ENCODE data around the gene TNS4. TPM values are rescaled to one million over a fixed set of nuclear protein-coding genes. Genes with fewer than 3 reads are reported as not detected.

Gene TNS4, protein sequence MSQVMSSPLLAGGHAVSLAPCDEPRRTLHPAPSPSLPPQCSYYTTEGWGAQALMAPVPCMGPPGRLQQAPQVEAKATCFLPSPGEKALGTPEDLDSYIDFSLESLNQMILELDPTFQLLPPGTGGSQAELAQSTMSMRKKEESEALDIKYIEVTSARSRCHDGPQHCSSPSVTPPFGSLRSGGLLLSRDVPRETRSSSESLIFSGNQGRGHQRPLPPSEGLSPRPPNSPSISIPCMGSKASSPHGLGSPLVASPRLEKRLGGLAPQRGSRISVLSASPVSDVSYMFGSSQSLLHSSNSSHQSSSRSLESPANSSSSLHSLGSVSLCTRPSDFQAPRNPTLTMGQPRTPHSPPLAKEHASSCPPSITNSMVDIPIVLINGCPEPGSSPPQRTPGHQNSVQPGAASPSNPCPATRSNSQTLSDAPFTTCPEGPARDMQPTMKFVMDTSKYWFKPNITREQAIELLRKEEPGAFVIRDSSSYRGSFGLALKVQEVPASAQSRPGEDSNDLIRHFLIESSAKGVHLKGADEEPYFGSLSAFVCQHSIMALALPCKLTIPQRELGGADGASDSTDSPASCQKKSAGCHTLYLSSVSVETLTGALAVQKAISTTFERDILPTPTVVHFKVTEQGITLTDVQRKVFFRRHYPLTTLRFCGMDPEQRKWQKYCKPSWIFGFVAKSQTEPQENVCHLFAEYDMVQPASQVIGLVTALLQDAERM
- polyA plus RNA-seq (2011; rRNA removed) (24.2 and 45.9 TPM in 2 replicates), polyA plus RNA-seq (2017; fragmentation: RNase III; extraction: RNeasy Plus Mini Kit Qiagen cat#74134 plus additional on column Dnase treatment) (61.6 to 75.9 TPM (median 73.5 TPM) in 3 replicates), polyA minus RNA-seq (2011; rRNA and poly(A)+ RNA removed) (62.8 and 79.7 TPM in 2 replicates)
- polyA plus RNA-seq (2012; cell fraction: cytosol; rRNA removed) = 18.0 and 30.2 TPM in 2 replicates
- 83.8 and 125 TPM in 2 replicates for polyA plus RNA-seq (2012; cell fraction: nucleus; rRNA removed)

DNA sequence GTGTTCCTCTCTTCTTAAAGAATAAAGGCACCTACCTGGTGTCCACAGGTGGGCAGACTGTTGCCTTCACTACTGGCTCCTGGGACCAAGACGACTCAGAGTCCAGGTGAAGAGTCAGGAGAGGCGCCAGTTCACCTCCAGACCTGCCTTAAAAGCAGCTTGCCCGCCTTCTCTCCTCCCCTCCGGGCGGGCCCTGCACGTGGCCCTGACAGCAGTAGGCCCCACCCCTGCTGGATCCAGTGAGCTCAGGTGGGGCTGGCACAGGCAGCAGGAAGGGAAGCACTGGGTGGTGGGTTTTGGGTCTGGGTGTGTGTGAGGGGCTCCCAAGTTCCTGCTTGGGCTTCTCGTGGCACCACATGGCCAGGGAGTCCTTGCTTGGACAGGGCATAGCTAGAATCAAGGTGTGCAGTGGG is at the start of gene TNS4:
Gene TNS4, minus strand, starts transcription at position 125 of the 413 bp plus-strand sequence. CDS start 5,198 bp downstream, outside the sequence.
- CTCF ChIA-PET = interaction anchor here (0.9 to 3.0 kb wide), 10 partner anchors 10 to 59 kb away, joined by 3 to 19 read pairs (median 5); no protein-coding TSS in a partner anchor
- ATAC-seq (peak; percentile 14 to 40; a peak in 3 of 6 replicates), FAIRE-seq (no peak), DNase-seq (ENCODE audit: low read depth in 1 of 2, low spot score in 1 of 2) (peak in 1 of 2 experiments; percentile 78)
- TF ChIP-seq CBX2 (IDR thresholded peaks at IDR 0.05; ENCODE audit: borderline replicate concordance, low read depth) (no peak), RFX5 (IDR thresholded peaks at IDR 0.05) (no peak), HOXB5 (CRISPR knock-in tag; IDR thresholded peaks at IDR 0.05) (no peak), JUNB (IDR thresholded peaks at IDR 0.05) (no peak), HOXA7 (CRISPR knock-in tag; IDR thresholded peaks at IDR 0.05) (peak; percentile 51; the same call in 1 of the 2 replicates), FOXS1 (CRISPR knock-in tag; IDR thresholded peaks at IDR 0.05) (no peak), HDAC2 (IDR thresholded peaks at IDR 0.05) (no peak), EHF (CRISPR knock-in tag; IDR thresholded peaks at IDR 0.05) (0 out of 2 replicates have a peak, but pooled peaks have one; percentile 72), POLR2A (IDR thresholded peaks at IDR 0.05; ENCODE audit: low read length) (peak; percentile 79), JUN (IDR thresholded peaks at IDR 0.05) (no peak; a peak in 1 of 5 replicates), CEBPB (IDR thresholded peaks at IDR 0.05) (no peak), FOSB (CRISPR knock-in tag; IDR thresholded peaks at IDR 0.05) (peak; percentile 51; the same call in 1 of the 2 replicates), POLR2AphosphoS2 (conservative IDR thresholded peaks at IDR 0.05; ENCODE audit: low read length) (peak; percentile 67; the same call in 1 of the 2 replicates), RARB (CRISPR knock-in tag; IDR thresholded peaks at IDR 0.05) (no peak), NR3C1 (IDR thresholded peaks at IDR 0.05) (no peak), HOXB13 (CRISPR knock-in tag; IDR thresholded peaks at IDR 0.05; ENCODE audit: low read depth) (peak; percentile 71; the same call in 1 of the 2 replicates), NPAS2 (CRISPR knock-in tag; IDR thresholded peaks at IDR 0.05; ENCODE audit: borderline replicate concordance) (no peak), TP53 (CRISPR knock-in tag; IDR thresholded peaks at IDR 0.05) (no peak)
- TF ChIP-seq, protein P1, sequence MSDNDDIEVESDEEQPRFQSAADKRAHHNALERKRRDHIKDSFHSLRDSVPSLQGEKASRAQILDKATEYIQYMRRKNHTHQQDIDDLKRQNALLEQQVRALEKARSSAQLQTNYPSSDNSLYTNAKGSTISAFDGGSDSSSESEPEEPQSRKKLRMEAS (IDR thresholded peaks at IDR 0.05) = peak; percentile 66
- TF ChIP-seq, protein P2, sequence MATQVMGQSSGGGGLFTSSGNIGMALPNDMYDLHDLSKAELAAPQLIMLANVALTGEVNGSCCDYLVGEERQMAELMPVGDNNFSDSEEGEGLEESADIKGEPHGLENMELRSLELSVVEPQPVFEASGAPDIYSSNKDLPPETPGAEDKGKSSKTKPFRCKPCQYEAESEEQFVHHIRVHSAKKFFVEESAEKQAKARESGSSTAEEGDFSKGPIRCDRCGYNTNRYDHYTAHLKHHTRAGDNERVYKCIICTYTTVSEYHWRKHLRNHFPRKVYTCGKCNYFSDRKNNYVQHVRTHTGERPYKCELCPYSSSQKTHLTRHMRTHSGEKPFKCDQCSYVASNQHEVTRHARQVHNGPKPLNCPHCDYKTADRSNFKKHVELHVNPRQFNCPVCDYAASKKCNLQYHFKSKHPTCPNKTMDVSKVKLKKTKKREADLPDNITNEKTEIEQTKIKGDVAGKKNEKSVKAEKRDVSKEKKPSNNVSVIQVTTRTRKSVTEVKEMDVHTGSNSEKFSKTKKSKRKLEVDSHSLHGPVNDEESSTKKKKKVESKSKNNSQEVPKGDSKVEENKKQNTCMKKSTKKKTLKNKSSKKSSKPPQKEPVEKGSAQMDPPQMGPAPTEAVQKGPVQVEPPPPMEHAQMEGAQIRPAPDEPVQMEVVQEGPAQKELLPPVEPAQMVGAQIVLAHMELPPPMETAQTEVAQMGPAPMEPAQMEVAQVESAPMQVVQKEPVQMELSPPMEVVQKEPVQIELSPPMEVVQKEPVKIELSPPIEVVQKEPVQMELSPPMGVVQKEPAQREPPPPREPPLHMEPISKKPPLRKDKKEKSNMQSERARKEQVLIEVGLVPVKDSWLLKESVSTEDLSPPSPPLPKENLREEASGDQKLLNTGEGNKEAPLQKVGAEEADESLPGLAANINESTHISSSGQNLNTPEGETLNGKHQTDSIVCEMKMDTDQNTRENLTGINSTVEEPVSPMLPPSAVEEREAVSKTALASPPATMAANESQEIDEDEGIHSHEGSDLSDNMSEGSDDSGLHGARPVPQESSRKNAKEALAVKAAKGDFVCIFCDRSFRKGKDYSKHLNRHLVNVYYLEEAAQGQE (IDR thresholded peaks at IDR 0.05) = no peak
- TF ChIP-seq, protein P3, sequence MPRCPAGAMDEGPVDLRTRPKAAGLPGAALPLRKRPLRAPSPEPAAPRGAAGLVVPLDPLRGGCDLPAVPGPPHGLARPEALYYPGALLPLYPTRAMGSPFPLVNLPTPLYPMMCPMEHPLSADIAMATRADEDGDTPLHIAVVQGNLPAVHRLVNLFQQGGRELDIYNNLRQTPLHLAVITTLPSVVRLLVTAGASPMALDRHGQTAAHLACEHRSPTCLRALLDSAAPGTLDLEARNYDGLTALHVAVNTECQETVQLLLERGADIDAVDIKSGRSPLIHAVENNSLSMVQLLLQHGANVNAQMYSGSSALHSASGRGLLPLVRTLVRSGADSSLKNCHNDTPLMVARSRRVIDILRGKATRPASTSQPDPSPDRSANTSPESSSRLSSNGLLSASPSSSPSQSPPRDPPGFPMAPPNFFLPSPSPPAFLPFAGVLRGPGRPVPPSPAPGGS (IDR thresholded peaks at IDR 0.05) = peak; percentile 71; the same call in 2 of the 3 replicates
- TF ChIP-seq, protein P4, sequence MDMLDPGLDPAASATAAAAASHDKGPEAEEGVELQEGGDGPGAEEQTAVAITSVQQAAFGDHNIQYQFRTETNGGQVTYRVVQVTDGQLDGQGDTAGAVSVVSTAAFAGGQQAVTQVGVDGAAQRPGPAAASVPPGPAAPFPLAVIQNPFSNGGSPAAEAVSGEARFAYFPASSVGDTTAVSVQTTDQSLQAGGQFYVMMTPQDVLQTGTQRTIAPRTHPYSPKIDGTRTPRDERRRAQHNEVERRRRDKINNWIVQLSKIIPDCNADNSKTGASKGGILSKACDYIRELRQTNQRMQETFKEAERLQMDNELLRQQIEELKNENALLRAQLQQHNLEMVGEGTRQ (IDR thresholded peaks at IDR 0.05) = peak; percentile 77
- TF ChIP-seq, protein P5, sequence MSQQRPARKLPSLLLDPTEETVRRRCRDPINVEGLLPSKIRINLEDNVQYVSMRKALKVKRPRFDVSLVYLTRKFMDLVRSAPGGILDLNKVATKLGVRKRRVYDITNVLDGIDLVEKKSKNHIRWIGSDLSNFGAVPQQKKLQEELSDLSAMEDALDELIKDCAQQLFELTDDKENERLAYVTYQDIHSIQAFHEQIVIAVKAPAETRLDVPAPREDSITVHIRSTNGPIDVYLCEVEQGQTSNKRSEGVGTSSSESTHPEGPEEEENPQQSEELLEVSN (IDR thresholded peaks at IDR 0.05; ENCODE audit: borderline replicate concordance, low read depth) = 0 out of 2 replicates have a peak, but pooled peaks have one; percentile 18
- WGBS (ENCODE audit: missing lambda C conversion rate) = 52% methylated on average over 7 of the region's 7 CpGs
- POLR2A ChIA-PET = interaction anchor here (0.6 to 2.0 kb wide), 6 partner anchors 9 to 1164 kb away, joined by 4 to 9 read pairs (median 6); no protein-coding TSS in a partner anchor
- H3K4me3 ChIP-seq = peak within 1 kb of the TSS; percentile 60
- H3K4me1 ChIP-seq = peaks cover 57% of the 10 kb centered on the region
- H3K27ac ChIP-seq = peak within 1 kb of the TSS; percentile 96 to 97
- H3K4me2 ChIP-seq = peak within 1 kb of the TSS; percentile 94
- H3K9me3 ChIP-seq = no peaks in the 10 kb centered on the region
